HG03460 (cell line): Measurements from ENCODE around the gene FAM241B.

Source experiments
- ATAC-seq: cut with Tn5 transposase; IDR thresholded peaks from one replicate; pipeline ENCODE4 v1.9.1; 2021; ENCODE audit not compliant: unreplicated experiment

FAM241B gene

GRCh38 chr10:69647126-69647525 is 17.1 kb downstream of the FAM241B start:
- ATAC-seq = no peak

DNA sequence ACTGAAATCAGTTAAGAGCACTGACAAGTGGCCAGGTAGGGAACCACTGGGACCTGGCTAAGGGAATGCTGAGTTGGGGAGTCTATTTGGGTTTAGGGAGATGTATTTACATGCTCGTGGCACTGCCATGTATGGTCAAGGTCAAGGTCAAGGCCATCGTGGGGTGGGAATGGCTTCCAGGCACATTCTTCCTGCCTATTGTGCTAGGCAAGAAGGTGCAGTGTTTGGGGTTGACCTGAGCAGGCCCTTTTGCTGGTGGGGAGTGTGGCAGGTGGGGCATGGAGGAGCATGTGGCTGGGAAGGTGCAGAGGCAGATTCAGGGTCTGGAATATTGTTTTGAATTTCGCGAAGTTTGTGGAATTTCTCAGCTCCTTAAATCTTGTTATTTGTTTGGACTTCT is 17.8 kb downstream of the FAM241B start:
- ATAC-seq = no peak

GRCh38 chr10:69648461-69648860 is 18.4 kb downstream of the FAM241B start:
- no peak for ATAC-seq

- no peak for ATAC-seq
These were observed 19.9 kb downstream of the FAM241B start for GRCh38 chr10:69649786-69650550.

DNA sequence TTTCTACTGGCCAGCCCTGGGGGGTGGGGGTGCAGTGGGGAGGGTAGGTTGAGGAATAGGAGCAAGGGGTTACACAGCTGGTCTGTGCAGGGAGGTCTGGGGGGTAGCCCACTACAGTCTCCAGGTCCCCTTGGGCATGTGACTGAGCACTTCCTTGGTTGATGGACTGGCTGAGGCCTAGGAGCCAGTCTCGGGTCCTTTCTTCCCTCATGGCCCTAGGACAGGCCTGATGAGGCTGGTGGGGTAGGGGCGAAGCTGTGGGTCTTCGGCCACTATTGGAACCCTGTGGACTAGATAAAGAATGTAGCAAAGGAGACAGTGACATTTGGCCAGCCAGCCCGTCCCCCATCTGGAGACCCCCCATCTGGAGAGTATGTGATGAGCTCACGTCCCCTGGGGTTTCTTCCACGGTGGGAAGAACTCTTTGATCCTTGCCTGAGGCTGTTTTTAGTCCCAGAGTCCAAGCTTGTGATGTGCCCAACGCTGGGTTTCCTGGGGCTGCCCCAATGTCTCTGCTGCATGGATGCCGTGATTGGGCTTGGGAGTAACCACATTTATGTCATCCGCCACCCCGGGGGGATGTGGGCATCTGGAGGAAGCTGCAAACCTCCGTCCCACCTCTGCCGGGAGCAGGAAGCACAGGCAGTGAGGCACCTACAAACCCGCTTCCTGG is 20.7 kb downstream of the FAM241B start:
- no peak for ATAC-seq

DNA sequence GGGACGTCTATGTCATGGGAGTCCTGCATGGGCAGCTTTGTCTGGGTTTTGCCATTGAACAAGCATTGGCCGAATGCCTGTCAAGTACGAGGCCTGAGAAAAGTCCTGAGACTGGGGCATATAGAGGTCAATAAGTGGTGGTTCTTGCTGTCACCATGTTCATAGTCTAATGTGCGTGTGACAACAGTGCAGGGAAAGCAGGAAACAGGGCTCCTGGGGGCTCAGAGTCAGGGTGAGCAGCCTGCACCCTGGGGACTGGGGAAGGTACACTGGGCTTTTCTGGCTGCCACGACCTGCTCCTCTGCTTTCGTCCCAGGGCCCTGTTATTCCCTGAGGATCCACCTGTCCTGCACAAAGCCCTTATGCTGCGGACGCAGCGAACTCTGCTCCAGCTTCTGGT is 21.3 kb downstream of the FAM241B start:
- no peak for ATAC-seq

GRCh38 chr10:69652111-69652856 is 22.2 kb downstream of the FAM241B start:
- ATAC-seq = no peak

DNA sequence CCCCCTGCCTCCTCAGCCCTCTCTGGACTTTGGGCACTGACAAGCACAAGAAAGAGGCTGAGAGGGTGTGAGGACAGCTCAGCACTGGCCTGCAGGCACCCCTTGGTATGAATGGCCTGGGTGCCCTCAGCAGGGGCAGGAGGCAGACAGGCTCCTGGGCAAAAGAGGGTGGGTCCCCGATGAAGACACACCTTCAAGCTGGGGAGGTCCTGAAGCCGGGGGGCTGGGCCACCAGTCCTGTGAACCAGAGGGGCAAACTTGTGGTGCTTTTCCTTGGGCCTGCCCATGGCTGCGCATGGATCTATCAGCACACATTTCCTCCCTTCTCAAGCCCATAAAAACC is 22.8 kb downstream of the FAM241B start:
- ATAC-seq = no peak

- no peak for ATAC-seq
These were observed 23.5 kb downstream of the FAM241B start for GRCh38 chr10:69653561-69653960.

GRCh38 chr10:69655124-69655867 is 25.2 kb downstream of the FAM241B start:
- ATAC-seq = no peak

DNA sequence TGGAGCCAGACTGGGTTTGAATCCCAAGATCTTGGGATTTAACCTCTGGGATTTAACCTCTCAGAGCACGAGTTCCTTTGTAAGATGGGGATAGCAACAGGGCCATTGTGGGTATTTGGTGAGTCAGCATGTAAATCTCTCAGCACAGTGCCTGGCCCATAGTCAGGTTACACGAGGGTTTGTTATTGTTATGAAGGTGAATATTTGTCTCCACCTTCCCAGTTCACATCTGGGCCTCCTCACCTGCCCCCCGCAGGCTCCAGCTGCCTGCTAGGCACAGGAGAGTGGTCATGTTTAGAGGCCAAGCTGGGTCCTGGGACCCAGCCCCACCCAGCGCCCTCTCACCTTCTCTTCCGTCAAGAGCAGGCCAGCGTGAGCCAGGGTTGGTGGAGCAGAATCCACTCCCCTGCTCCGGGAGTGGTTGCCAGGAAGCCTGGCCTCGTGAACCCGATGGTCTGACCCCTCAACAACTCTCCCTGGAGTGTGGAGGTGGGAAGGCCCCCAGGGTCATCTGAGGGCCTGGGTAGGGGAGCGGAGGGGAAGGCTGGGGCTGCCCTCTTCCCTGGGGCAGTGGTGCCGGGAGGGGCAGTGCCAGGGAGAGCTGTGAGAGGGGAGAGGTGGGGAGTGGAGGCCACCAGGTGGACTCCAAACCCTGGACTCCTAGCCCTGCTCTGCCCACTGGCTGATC is 26.0 kb downstream of the FAM241B start:
- ATAC-seq = no peak

- no peak for ATAC-seq
These were observed 26.8 kb downstream of the FAM241B start for GRCh38 chr10:69656742-69657269.

- ATAC-seq = no peak
These were observed 27.4 kb downstream of the FAM241B start for GRCh38 chr10:69657430-69657829.

DNA sequence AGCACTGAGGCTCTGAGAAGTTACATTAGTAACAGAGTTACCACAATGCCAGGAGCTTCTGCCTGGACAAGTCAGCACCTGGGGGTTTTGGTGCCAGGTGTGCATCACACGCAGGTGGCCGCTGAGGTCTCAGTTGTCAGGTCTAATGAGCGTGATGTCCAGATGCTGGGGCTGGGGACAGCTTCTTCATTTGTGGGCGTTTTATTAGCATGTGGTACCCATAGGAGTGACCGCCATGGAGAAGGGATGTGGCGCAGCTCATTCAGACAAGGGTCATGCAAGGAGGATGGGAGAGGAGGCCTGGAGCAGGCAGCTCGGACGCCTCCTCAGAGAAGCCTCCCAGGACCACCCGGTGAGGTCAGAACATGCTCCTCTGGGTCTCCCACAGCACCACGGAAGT is 27.8 kb downstream of the FAM241B start:
- ATAC-seq = no peak

DNA sequence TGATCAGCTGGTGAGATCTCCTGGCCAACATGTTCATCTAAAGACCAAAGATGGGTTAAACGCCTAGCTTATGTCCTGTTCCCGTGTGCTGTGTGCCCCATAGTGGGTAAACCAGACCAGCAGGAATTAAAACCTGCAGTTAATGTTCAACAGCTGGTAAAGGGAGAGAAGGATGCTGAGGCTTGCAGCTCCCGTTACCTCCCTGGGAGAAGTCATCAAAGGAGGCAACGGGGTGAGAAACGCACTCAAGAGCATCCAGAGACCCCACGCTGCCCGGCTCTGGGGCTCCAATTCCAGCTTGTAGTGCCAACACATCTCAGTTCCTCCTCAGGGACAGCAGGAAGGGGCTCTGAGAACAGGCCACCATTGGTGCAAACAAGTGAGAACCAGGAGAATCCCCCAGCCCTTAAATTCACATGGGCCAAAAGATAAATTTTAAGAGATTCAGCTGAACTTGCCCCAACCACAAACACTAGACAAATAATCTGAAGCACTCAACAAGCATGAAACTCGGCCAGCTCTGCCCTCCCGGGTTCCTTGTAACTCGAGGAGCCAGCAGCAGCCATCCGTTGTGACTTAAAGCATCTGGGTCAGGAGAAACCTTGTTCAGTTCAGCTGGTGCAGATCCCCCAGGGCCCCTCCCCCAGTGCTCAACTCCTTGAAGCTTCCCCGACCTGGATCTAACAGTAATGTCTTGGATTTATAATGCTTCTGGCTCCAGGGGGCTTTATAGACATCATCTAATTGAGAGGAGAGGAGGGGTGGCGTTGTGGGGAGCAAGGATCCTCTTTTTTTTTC is 29.4 kb downstream of the FAM241B start:
- no peak for ATAC-seq

- ATAC-seq = no peak
These were observed 30.2 kb downstream of the FAM241B start for GRCh38 chr10:69660296-69660695.

- no peak for ATAC-seq
These were observed 31.5 kb downstream of the FAM241B start for GRCh38 chr10:69661414-69662172.

GRCh38 chr10:69662173-69662877 is 32.3 kb downstream of the FAM241B start:
- ATAC-seq = no peak
